HEK293T (cell line): ENCODE results near the gene PPP2R5E.

Source experiments
- CTBP1 ChIP-seq: fragments of 450-650 bp; IDR thresholded peaks from 2 replicates; pipeline ENCODE4 v1.6.1; 2016; ENCODE audit warnings: borderline replicate concordance
- ELF4 ChIP-seq: fragments of 450-650 bp; IDR thresholded peaks from 2 replicates; pipeline ENCODE4 v1.6.1; 2017; ENCODE audit warnings: antibody characterized with exemption
- FOXA1 ChIP-seq: fragments of 450-650 bp; IDR thresholded peaks from 2 replicates; pipeline ENCODE4 v1.6.1; 2016; ENCODE audit warnings: mild to moderate bottlenecking
- LEF1 ChIP-seq: fragments of 450-650 bp; IDR thresholded peaks from 2 replicates; pipeline ENCODE4 v1.6.1; 2017; ENCODE audit warnings: mild to moderate bottlenecking, borderline replicate concordance
- NFRKB ChIP-seq: fragments of 450-650 bp; IDR thresholded peaks from 2 replicates; pipeline ENCODE4 v1.6.1; 2016; ENCODE audit warnings: mild to moderate bottlenecking, moderate library complexity
- PKNOX1 ChIP-seq: fragments of 450-650 bp; IDR thresholded peaks from 2 replicates; pipeline ENCODE4 v1.6.1; 2016
- SP1 ChIP-seq: fragments of 450-650 bp; IDR thresholded peaks from 2 replicates; pipeline ENCODE4 v1.6.1; 2017

GRCh38 chr14:63454436-63454835, 88.7 kb downstream of the PPP2R5E start:
- no peak for TF ChIP-seq ELF4
- TF ChIP-seq CTBP1: no peak
- no peak for TF ChIP-seq LEF1
- no peak for TF ChIP-seq NFRKB
- TF ChIP-seq PKNOX1: no peak
- TF ChIP-seq FOXA1: no peak
- TF ChIP-seq SP1: no peak
